HepG2 (cell line): ENCODE data around the gene LYZL2. TPM values are rescaled to one million over a fixed set of nuclear protein-coding genes. Genes with fewer than 3 reads are reported as not detected.

Experiments
- GABPA ChIP-seq, 2 experiments: IDR thresholded peaks; 2 replicates each; pipeline ENCODE4 v1.6.1; 2011 to 2016; ENCODE audit warnings: low read depth in 2 of 2, low read length in 1 of 2, missing biosample characterization in 1 of 2, missing genetic modification characterization in 1 of 2
- HMG20B ChIP-seq: conservative IDR thresholded peaks from 2 replicates; pipeline ENCODE4 v1.6.1; 2016; ENCODE audit warnings: missing genetic modification reagents, missing compliant biosample characterization
- HOXD1 ChIP-seq: sonication (generic); formaldehyde crosslinking; IDR thresholded peaks from 2 replicates; pipeline ENCODE4 v1.5.0; 2020; ENCODE audit warnings: missing genetic modification reagents
- JUND ChIP-seq: sonication (generic); formaldehyde crosslinking; IDR thresholded peaks from 2 replicates; pipeline ENCODE4 v1.8.0; 2022; ENCODE audit warnings: mild to moderate bottlenecking, missing genetic modification reagents
- KLF12 ChIP-seq: sonication (generic); formaldehyde crosslinking; IDR thresholded peaks from 2 replicates; pipeline ENCODE4 v1.4.0; 2020; ENCODE audit warnings: missing genetic modification reagents, borderline replicate concordance
- NCOA1 ChIP-seq: sonication (generic); formaldehyde crosslinking; IDR thresholded peaks from 2 replicates; pipeline ENCODE4 v1.9.0; 2021; ENCODE audit warnings: missing genetic modification reagents
- NFKBIZ ChIP-seq: IDR thresholded peaks from 2 replicates; pipeline ENCODE4 v1.6.1; 2018; ENCODE audit warnings: missing genetic modification reagents, missing compliant biosample characterization
- NPAS2 ChIP-seq: sonication (generic); formaldehyde crosslinking; IDR thresholded peaks from 2 replicates; pipeline ENCODE4 v1.8.0; 2022; ENCODE audit warnings: mild to moderate bottlenecking, missing genetic modification reagents, borderline replicate concordance
- NR2F2 ChIP-seq: IDR thresholded peaks from 2 replicates; pipeline ENCODE4 v1.6.1; 2012; ENCODE audit warnings: low read depth, inconsistent platforms, borderline replicate concordance
- ONECUT2 ChIP-seq: sonication (generic); formaldehyde crosslinking; IDR thresholded peaks from 2 replicates; pipeline ENCODE4 v1.4.0; 2020; ENCODE audit warnings: missing genetic modification reagents
- RARA ChIP-seq: IDR thresholded peaks from 2 replicates; pipeline ENCODE4 v1.6.1; 2016; ENCODE audit warnings: missing genetic modification reagents, missing compliant biosample characterization
- STAT5B ChIP-seq: sonication (generic); formaldehyde crosslinking; IDR thresholded peaks from 2 replicates; pipeline ENCODE4 v1.4.0; 2020; ENCODE audit warnings: missing genetic modification reagents
- TBX3 ChIP-seq: fragments of 450-650 bp; IDR thresholded peaks from 2 replicates; pipeline ENCODE4 v1.6.1; 2017; ENCODE audit warnings: antibody characterized with exemption, mild to moderate bottlenecking, inconsistent platforms, borderline replicate concordance
- XBP1 ChIP-seq: sonication (generic); formaldehyde crosslinking; IDR thresholded peaks from 2 replicates; pipeline ENCODE4 v1.5.0; 2020; ENCODE audit warnings: missing genetic modification reagents
- ZFY ChIP-seq: sonication (generic); formaldehyde crosslinking; IDR thresholded peaks from 2 replicates; pipeline ENCODE4 v1.4.0; 2020; ENCODE audit warnings: missing genetic modification reagents
- ZKSCAN1 ChIP-seq: fragments of 150-350 bp; IDR thresholded peaks from 2 replicates; pipeline ENCODE4 v1.6.1; 2014; ENCODE audit warnings: low read length
- ZNF121 ChIP-seq: sonication (generic); formaldehyde crosslinking; IDR thresholded peaks from 2 replicates; pipeline ENCODE4 v1.5.0; 2020; ENCODE audit warnings: mild to moderate bottlenecking, missing genetic modification reagents
- ZNF326 ChIP-seq: sonication (generic); formaldehyde crosslinking; IDR thresholded peaks from 2 replicates; pipeline ENCODE4 v1.4.0; 2020; ENCODE audit warnings: missing genetic modification reagents, borderline replicate concordance
- ZNF383 ChIP-seq: sonication (generic); formaldehyde crosslinking; IDR thresholded peaks from 2 replicates; pipeline ENCODE4 v1.4.0; 2020; ENCODE audit warnings: missing genetic modification reagents, mild to moderate bottlenecking, borderline replicate concordance
- ZNF496 ChIP-seq: sonication (generic); formaldehyde crosslinking; IDR thresholded peaks from 2 replicates; pipeline ENCODE4 v1.8.1; 2023; ENCODE audit warnings: mild to moderate bottlenecking, moderate library complexity, missing genetic modification reagents; ENCODE audit not compliant: insufficient replicate concordance
- ZNF550 ChIP-seq: sonication (generic); formaldehyde crosslinking; IDR thresholded peaks from 2 replicates; pipeline ENCODE4 v1.4.0; 2020; ENCODE audit warnings: mild to moderate bottlenecking, missing genetic modification reagents, borderline replicate concordance
- ZNF563 ChIP-seq: sonication (generic); formaldehyde crosslinking; IDR thresholded peaks from 2 replicates; pipeline ENCODE4 v1.8.0; 2022; ENCODE audit warnings: mild to moderate bottlenecking, moderate library complexity, missing genetic modification reagents
- ZNF737 ChIP-seq: sonication (generic); formaldehyde crosslinking; IDR thresholded peaks from 2 replicates; pipeline ENCODE4 v1.5.0; 2020; ENCODE audit warnings: missing genetic modification reagents, mild to moderate bottlenecking, borderline replicate concordance
- ZNF792 ChIP-seq: IDR thresholded peaks from 2 replicates; pipeline ENCODE4 v1.6.1; 2016
- ZNF891 ChIP-seq: sonication (generic); formaldehyde crosslinking; IDR thresholded peaks from 2 replicates; pipeline ENCODE4 v1.5.0; 2020; ENCODE audit warnings: mild to moderate bottlenecking, missing genetic modification reagents
- polyA plus RNA-seq, 8 experiments: library from polyadenylated mRNA; depleted of rRNA in 3 of 8; stranded (reverse) in 7 of 8; unstranded in 1 of 8; fragments of >200 nt; fragmentation: Illumina TruSeq in 4 of 8; extraction: Trizol in 4 of 8; gene quantifications; 2 replicates each; pipeline versions ENCODE4 v1.2.1 to v1.2.3, GENCODE V29; 2011 to 2016; ENCODE audit warnings: low read depth in 4 of 8, missing spikeins in 1 of 8, mixed read lengths in 1 of 8; ENCODE audit not compliant: insufficient read depth in 1 of 8
- total RNA-seq, 5 experiments: library from RNA; depleted of rRNA; stranded (reverse); fragments of >200 nt; fragmentation: Illumina TruSeq; extraction: Trizol; gene quantifications; 2 replicates each; pipeline ENCODE4 v1.2.3, GENCODE V29; 2016; ENCODE audit warnings: low read depth in 1 of 5
- TF ChIP-seq, protein P1 (sequence below): sonication (generic); formaldehyde crosslinking; conservative IDR thresholded peaks from 2 replicates; pipeline ENCODE4 v1.8.0; 2022; ENCODE audit warnings: missing genetic modification reagents
- TF ChIP-seq, protein P2 (sequence below): sonication (generic); formaldehyde crosslinking; IDR thresholded peaks from 2 replicates; pipeline ENCODE4 v1.4.0; 2020; ENCODE audit warnings: missing genetic modification reagents
- TF ChIP-seq, protein P3 (sequence below): sonication (generic); formaldehyde crosslinking; IDR thresholded peaks from 2 replicates; pipeline ENCODE4 v1.4.0; 2020; ENCODE audit warnings: missing genetic modification reagents
- TF ChIP-seq, protein P4 (sequence below): sonication (generic); formaldehyde crosslinking; IDR thresholded peaks from 2 replicates; pipeline ENCODE4 v1.5.0; 2020; ENCODE audit warnings: missing genetic modification reagents, mild to moderate bottlenecking, borderline replicate concordance

Gene LYZL2
- total and polyA plus RNA-seq, 2 of the 13 experiments (the other 11 are each of a cell fraction or from before 2014, with no cell fraction given): 0.20 to 0.63 TPM

DNA sequence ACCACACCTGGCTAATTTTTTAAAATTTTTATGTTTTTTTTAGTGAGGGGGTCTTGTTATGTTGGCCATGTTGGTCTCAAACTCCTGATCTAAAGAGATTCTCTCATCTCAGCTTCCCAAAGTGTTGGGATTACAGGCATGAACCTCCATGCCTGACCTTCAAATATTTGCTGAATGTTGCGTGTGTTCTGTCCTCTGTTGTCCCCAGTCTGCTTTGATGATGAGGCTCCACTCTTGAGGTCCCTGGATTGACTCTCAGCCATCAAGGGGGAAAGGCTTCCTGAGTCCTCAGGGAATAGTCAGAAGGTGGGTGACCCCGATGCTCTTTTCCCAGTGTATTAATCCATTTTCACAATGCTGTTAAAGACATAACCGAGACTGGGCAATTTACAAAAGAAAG is 26.0 kb downstream of the LYZL2 start (continued):
- TF ChIP-seq RARA (CRISPR knock-in tag) (peak; percentile 93), ZNF792 (no peak), JUND (CRISPR knock-in tag) (no peak; the same call in 1 of the 2 replicates), KLF12 (CRISPR knock-in tag) (no peak), ZNF891 (CRISPR knock-in tag) (no peak), HMG20B (no peak), ZNF550 (CRISPR knock-in tag) (no peak), NPAS2 (no peak), ZNF737 (CRISPR knock-in tag) (no peak), ZNF383 (CRISPR knock-in tag) (no peak), NCOA1 (CRISPR knock-in tag) (no peak), STAT5B (no peak), ONECUT2 (CRISPR knock-in tag) (no peak), NFKBIZ (no peak), XBP1 (no peak), ZNF121 (CRISPR knock-in tag) (0 out of 2 replicates have a peak, but pooled peaks have one; percentile 25), TBX3 (no peak; the same call in 1 of the 2 replicates), ZNF496 (CRISPR knock-in tag) (no peak), ZNF563 (CRISPR knock-in tag) (no peak), ZKSCAN1 (no peak), ZFY (no peak), HOXD1 (CRISPR knock-in tag) (no peak), GABPA (IDR thresholded peaks at IDR 0.05; ENCODE audit: low read depth, low read length) (no peak), GABPA (CRISPR knock-in tag; IDR thresholded peaks at IDR 0.05; ENCODE audit: low read depth) (no peak), ZNF326 (CRISPR knock-in tag) (no peak), NR2F2 (peak; percentile 68)
- TF ChIP-seq, protein P1, sequence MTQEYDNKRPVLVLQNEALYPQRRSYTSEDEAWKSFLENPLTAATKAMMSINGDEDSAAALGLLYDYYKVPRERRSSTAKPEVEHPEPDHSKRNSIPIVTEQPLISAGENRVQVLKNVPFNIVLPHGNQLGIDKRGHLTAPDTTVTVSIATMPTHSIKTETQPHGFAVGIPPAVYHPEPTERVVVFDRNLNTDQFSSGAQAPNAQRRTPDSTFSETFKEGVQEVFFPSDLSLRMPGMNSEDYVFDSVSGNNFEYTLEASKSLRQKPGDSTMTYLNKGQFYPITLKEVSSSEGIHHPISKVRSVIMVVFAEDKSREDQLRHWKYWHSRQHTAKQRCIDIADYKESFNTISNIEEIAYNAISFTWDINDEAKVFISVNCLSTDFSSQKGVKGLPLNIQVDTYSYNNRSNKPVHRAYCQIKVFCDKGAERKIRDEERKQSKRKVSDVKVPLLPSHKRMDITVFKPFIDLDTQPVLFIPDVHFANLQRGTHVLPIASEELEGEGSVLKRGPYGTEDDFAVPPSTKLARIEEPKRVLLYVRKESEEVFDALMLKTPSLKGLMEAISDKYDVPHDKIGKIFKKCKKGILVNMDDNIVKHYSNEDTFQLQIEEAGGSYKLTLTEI: no peak
- TF ChIP-seq, protein P2, sequence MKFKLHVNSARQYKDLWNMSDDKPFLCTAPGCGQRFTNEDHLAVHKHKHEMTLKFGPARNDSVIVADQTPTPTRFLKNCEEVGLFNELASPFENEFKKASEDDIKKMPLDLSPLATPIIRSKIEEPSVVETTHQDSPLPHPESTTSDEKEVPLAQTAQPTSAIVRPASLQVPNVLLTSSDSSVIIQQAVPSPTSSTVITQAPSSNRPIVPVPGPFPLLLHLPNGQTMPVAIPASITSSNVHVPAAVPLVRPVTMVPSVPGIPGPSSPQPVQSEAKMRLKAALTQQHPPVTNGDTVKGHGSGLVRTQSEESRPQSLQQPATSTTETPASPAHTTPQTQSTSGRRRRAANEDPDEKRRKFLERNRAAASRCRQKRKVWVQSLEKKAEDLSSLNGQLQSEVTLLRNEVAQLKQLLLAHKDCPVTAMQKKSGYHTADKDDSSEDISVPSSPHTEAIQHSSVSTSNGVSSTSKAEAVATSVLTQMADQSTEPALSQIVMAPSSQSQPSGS: no peak
- TF ChIP-seq, protein P3, sequence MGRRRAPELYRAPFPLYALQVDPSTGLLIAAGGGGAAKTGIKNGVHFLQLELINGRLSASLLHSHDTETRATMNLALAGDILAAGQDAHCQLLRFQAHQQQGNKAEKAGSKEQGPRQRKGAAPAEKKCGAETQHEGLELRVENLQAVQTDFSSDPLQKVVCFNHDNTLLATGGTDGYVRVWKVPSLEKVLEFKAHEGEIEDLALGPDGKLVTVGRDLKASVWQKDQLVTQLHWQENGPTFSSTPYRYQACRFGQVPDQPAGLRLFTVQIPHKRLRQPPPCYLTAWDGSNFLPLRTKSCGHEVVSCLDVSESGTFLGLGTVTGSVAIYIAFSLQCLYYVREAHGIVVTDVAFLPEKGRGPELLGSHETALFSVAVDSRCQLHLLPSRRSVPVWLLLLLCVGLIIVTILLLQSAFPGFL (CRISPR knock-in tag): no peak
- TF ChIP-seq, protein P4, sequence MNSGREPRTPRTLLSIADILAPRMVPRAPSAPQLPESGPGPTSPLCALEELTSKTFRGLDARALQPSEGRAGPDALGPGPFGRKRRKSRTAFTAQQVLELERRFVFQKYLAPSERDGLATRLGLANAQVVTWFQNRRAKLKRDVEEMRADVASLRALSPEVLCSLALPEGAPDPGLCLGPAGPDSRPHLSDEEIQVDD (CRISPR knock-in tag): no peak
